Pancreas (tissue), 10 donors: ENCODE data around the gene PRH1. TPM values are rescaled to one million over a fixed set of nuclear protein-coding genes. Genes with fewer than 3 reads are reported as not detected.

Experiments used
- ATAC-seq, 4 donors: fragments of 200-7000 bp; cut with Tn5 transposase; one replicate each; pipeline versions ENCODE4 v1.8.0 to v1.9.1; 2020; ENCODE audit warnings: mild to moderate bottlenecking in 4 of 4, moderate library complexity in 4 of 4
- DNase-seq, 6 donors: peaks; one replicate each; pipeline ENCODE4 v3.0.0-alpha.2; 2020
- FAIRE-seq: peaks from 2 replicates; lab custom pipeline; 2012; peaks lifted over from hg19 to GRCh38; lab: Jason Lieb, UNC
- H3K27ac ChIP-seq, 4 donors: fragments of 200-600 bp; sonication (generic); 1 replicate in 3 of 4; 2 replicates in 1 of 4; pipeline versions ENCODE4 v1.5.0 to v1.8.0; 2020
- H3K27me3 ChIP-seq, 4 donors: fragments of 200-600 bp; one replicate each; pipeline ENCODE4 v1.8.0; 2021
- H3K36me3 ChIP-seq, 3 donors: fragments of 200-600 bp; sonication (generic) in 1 of 3; one replicate each; pipeline versions ENCODE4 v1.5.0 to v1.8.0; 2020 to 2021
- H3K4me1 ChIP-seq, 3 donors: fragments of 200-600 bp; one replicate each; pipeline ENCODE4 v1.8.0; 2021
- H3K4me3 ChIP-seq, 4 donors: fragments of 200-600 bp; sonication (generic) in 2 of 4; one replicate each; pipeline versions ENCODE4 v1.5.0 to v1.8.0; 2020 to 2021
- H3K9me3 ChIP-seq, 4 donors: fragments of 200-600 bp; one replicate each; pipeline ENCODE4 v1.8.0; 2021
- CTCF ChIP-seq, 4 donors: fragments of 200-600 bp; sonication (generic) in 3 of 4; IDR thresholded peaks; one replicate each; pipeline versions ENCODE4 v1.5.0 to v1.8.0; 2021; ENCODE audit warnings: antibody characterized with exemption in 4 of 4
- WGBS, 2 donors: extraction: QIAGEN DNeasy Blood & Tissue Kit; methylation state at CpG; one replicate each; pipeline ENCODE4 v1.1.7; 2013; 5-methylcytosine and 5-hydroxymethylcytosine counted together
- intact Hi-C, 3 donors: fragments of 100-400 bp; cut with DNase I; formaldehyde crosslinking; loops; one replicate each; pipeline versions ENCODE4 v1.11.1 to v1.14.2; 2022
- polyA plus RNA-seq, 2 donors: library from polyadenylated mRNA; stranded (reverse); fragments of 200-250 nt; gene quantifications; one replicate each; pipeline ENCODE4 v1.2.3, GENCODE V29; 2013
- total RNA-seq, 6 donors: library from RNA; stranded (reverse); fragmentation: NEBNext Ultra II Directional in 4 of 6; extraction: Animal tissue kit (Norgen Biotek cat#: 25700) in 4 of 6; gene quantifications; one replicate each; pipeline versions ENCODE4 v1.2.1 to v1.2.4, GENCODE V29; 2021 to 2023
- donor health status: healthy with polysubstance abuse.
- donor health status: DM: no; HTN: no; CAD: no; lungs with moderate emphysema.
- donor health status: DM: no; HTN: no; CAD: no.
- donor health status: control.
- donor health status: control.
- donor health status: Bipolar disorder and iron deficiency.
- donor health status: DM: yes; HTN: yes; CAD: no.
- donor health status: DM: no; HTN: no; CAD: no.
- donor health status: DM: no; HTN: no; CAD: no.
- donor health status: DM: yes; HTN: yes; CAD: no.

The PRH1 gene
- 10 to 100 TPM in 1 of 6 donors, 1 to 10 TPM in 5; 4.7 to 11.0 (median 6.7) TPM for total RNA-seq
- 1 to 10 TPM; 2.0 to 2.5 TPM for polyA plus RNA-seq

- Histone ChIP-seq H3K4me1 (no peaks in the 10 kb centered on the region), H3K27ac (no peak within 1 kb of the TSS), H3K36me3 (no peaks in the 10 kb centered on the region), H3K27me3 (no peaks in the 10 kb centered on the region), H3K4me3 (no peak within 1 kb of the TSS), H3K9me3 (no peaks in the 10 kb centered on the region)
- no peak for DNase-seq
- ATAC-seq = no peak
- WGBS, 2 donors = 93 to 96% methylated on average over 6 of the region's 6 CpGs
- no peak for FAIRE-seq
- TF ChIP-seq CTCF (IDR thresholded peaks at IDR 0.05) = no peak
- intact Hi-C loops = no loop called here
These were observed at the start of gene PRH1 for GRCh38 chr12:10884086-10884725. TSS of gene PRH1 (minus strand) at chr12:10884255. CDS start at chr12:10884217, 38 bp downstream.

- no peaks in the 10 kb centered on the region for H3K27me3 ChIP-seq
- no peaks in the 10 kb centered on the region for H3K9me3 ChIP-seq
- no peak for DNase-seq
- no peaks in the 10 kb centered on the region for H3K36me3 ChIP-seq
- intact Hi-C loops = no loop called here
- H3K4me1 ChIP-seq = no peaks in the 10 kb centered on the region
- H3K4me3 ChIP-seq = no peak within 1 kb of the TSS
- WGBS, 2 donors = 93 to 97% methylated on average over 5 of the region's 5 CpGs
- FAIRE-seq = no peak
- no peak for ATAC-seq
- H3K27ac ChIP-seq = no peak within 1 kb of the TSS
- no peak for TF ChIP-seq CTCF (IDR thresholded peaks at IDR 0.05)
These were observed 44.8 kb upstream of the PRH1 start, which contains the start of gene PRH2 for GRCh38 chr12:10928746-10929286. TSS of gene PRH2 (plus strand) at chr12:10929236. CDS start at chr12:10929274, 38 bp downstream.

GRCh38 chr12:10926269-10926668 is 42.2 kb upstream of the PRH1 start:
- DNase-seq (no peak), ATAC-seq (no peak), FAIRE-seq (no peak)
- Histone ChIP-seq H3K4me3 (no peak overlapping the region), H3K36me3 (no peaks in the 10 kb centered on the region), H3K27ac (no peak overlapping the region), H3K9me3 (no peaks in the 10 kb centered on the region), H3K4me1 (no peaks in the 10 kb centered on the region), H3K27me3 (no peaks in the 10 kb centered on the region)
- no peak for TF ChIP-seq CTCF (IDR thresholded peaks at IDR 0.05)
- 78 to 87% methylated on average over 5 of the region's 5 CpGs for WGBS, 2 donors
- intact Hi-C loops = no loop called here

GRCh38 chr12:10919809-10920208 is 35.8 kb upstream of the PRH1 start:
- Histone ChIP-seq H3K36me3 (no peaks in the 10 kb centered on the region), H3K9me3 (no peaks in the 10 kb centered on the region), H3K4me1 (peaks cover 0 to 3% (median 0%) of the 10 kb centered on the region in 3 donors), H3K4me3 (no peak overlapping the region), H3K27ac (no peak overlapping the region), H3K27me3 (no peaks in the 10 kb centered on the region)
- 91 to 94% methylated on average over 1 of the region's 1 CpG for WGBS, 2 donors
- ATAC-seq (no peak), DNase-seq (no peak), FAIRE-seq (no peak)
- intact Hi-C loops = no loop called here
- TF ChIP-seq CTCF (IDR thresholded peaks at IDR 0.05) = no peak

GRCh38 chr12:10910380-10910779 is 26.3 kb upstream of the PRH1 start:
- Histone ChIP-seq H3K27me3 (no peaks in the 10 kb centered on the region), H3K9me3 (no peaks in the 10 kb centered on the region), H3K27ac (no peak overlapping the region), H3K4me3 (no peak overlapping the region), H3K36me3 (no peaks in the 10 kb centered on the region), H3K4me1 (no peaks in the 10 kb centered on the region)
- FAIRE-seq = no peak
- DNase-seq = no peak
- no peak for TF ChIP-seq CTCF (IDR thresholded peaks at IDR 0.05)
- peak in 1 of 4 donors; percentile 57 for ATAC-seq
- intact Hi-C loops = no loop called here
- 69% methylated on average over 8 of the region's 8 CpGs for WGBS, 2 donors
